ENCODE data around the gene SLC24A4. TPM values are rescaled to one million over a fixed set of nuclear protein-coding genes. Genes with fewer than 3 reads are reported as not detected.

Gene SLC24A4
- polyA plus RNA-seq, 1 donor (not counting 4 experiments of a cell fraction or from before 2014, with no cell fraction given) = 0.10 TPM

DNA sequence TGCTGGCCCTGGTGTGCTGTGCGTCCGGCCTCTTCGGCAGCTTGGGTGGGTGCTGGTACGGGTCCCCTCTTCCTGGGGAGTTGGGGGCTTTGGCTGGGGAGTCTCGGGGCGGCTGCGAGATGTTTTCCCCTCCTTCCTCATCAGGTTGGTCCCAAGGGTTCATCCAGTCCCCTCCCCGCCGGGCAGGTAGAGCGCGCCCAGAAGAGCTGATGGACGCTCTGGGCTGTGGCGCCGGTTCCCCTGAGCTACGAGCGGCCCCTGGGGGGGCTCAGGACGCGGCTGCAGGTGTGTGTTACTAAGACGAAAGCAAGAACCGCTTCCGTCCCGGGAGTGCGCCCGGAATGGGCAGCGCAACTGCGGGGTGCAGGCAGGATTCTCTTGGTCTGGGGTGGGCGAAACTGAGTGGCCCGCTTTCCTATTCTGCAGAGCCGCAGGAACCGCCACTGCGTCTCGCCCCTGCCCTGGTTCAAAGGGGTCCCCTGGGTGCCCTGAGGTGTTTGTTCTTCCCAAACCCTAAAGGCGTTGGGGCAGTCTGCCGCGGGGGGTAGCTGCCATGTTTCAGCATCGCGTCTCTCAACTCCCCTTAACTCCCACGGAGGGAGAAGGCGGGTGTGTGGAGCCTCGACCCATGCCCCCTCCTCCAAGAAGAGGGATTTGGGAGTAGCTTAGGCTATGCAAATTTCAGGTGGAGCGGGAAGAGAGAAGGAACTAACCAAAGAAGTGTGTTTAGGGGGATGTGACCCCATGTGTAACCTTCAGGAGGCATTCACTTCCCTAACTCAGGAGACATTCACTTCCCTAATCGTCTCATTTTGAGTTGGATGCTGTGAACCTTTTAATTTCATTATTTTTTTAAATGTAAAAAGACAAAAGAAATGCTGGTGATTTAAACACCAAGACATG lies 1.2 kb downstream of the SLC24A4 start:
- H3K9me1 ChIP-seq (ENCODE audit: control insufficient read depth, extremely low read depth, insufficient read depth, low read length) = no peaks in the 10 kb centered on the region

DNA sequence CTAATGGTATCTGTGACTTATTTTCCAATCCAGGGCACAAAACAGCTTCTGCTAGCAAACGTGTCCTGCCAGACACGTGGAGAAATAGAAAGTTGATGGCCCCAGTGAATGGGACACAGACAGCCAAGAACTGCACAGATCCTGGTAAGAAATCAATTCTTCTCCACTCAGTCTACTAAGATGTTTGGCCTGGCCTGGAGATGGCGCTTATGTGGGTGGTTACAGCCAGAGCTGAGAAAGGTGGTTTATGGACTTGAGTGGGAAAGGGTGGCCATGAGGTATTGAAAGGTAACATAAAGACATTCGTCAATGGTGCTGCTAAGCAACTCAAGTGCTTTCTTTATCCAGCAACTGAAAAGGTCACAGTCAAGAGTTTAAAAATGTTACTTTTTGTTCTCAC lies 2.9 kb downstream of the SLC24A4 start:
- no peaks in the 10 kb centered on the region for H4K20me1 ChIP-seq (ENCODE audit: control insufficient read depth, extremely low read depth, insufficient read depth, low read length)
- dilution Hi-C loops (cut with MboI; ENCODE audit: extremely low pct_ligation_motif_present, low sequenced_read_pairs) = no loop called here
- no peak for TF ChIP-seq EZH2 (IDR thresholded peaks at IDR 0.05; ENCODE audit: low read length)
- TF ChIP-seq, protein P1, sequence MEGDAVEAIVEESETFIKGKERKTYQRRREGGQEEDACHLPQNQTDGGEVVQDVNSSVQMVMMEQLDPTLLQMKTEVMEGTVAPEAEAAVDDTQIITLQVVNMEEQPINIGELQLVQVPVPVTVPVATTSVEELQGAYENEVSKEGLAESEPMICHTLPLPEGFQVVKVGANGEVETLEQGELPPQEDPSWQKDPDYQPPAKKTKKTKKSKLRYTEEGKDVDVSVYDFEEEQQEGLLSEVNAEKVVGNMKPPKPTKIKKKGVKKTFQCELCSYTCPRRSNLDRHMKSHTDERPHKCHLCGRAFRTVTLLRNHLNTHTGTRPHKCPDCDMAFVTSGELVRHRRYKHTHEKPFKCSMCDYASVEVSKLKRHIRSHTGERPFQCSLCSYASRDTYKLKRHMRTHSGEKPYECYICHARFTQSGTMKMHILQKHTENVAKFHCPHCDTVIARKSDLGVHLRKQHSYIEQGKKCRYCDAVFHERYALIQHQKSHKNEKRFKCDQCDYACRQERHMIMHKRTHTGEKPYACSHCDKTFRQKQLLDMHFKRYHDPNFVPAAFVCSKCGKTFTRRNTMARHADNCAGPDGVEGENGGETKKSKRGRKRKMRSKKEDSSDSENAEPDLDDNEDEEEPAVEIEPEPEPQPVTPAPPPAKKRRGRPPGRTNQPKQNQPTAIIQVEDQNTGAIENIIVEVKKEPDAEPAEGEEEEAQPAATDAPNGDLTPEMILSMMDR (optimal IDR thresholded peaks at IDR 0.05 in 1 of 3, IDR thresholded peaks at IDR 0.05 in 1 of 3, conservative IDR thresholded peaks at IDR 0.05 in 1 of 3; ENCODE audit: extremely low read depth in 1 of 3, insufficient read depth in 2 of 3, low read length in 3 of 3) = peak in 1 of 3 experiments; percentile 32
- H2AFZ ChIP-seq (ENCODE audit: control insufficient read depth, low read length) = no peak overlapping the region
- H3K4me2 ChIP-seq (ENCODE audit: control insufficient read depth, extremely low read depth, insufficient read depth, low read depth, low read length) = no peak overlapping the region
- H3K36me3 ChIP-seq (ENCODE audit: control insufficient read depth in 2 of 2, extremely low read depth in 1 of 2, insufficient read depth in 2 of 2, low read length in 2 of 2) = no peaks in the 10 kb centered on the region
- H3K27ac ChIP-seq (ENCODE audit: control insufficient read depth, insufficient read depth, low read length) = no peak overlapping the region
- DNase-seq (ENCODE audit: low read depth, low spot score) (no peak), FAIRE-seq (no peak)
- H3K9ac ChIP-seq (ENCODE audit: control insufficient read depth, extremely low read depth, insufficient read depth, low read length) = no peak overlapping the region
- no peaks in the 10 kb centered on the region for H3K9me3 ChIP-seq (ENCODE audit: control insufficient read depth, low read depth, low read length)
- H3K9me1 ChIP-seq (ENCODE audit: control insufficient read depth, extremely low read depth, insufficient read depth, low read length) = no peaks in the 10 kb centered on the region
- no peaks in the 10 kb centered on the region for H3K4me1 ChIP-seq (ENCODE audit: control insufficient read depth, extremely low read depth, insufficient read depth, low read length)
- H3K27me3 ChIP-seq (ENCODE audit: control insufficient read depth, extremely low read depth, insufficient read depth, low read length) = peaks cover 60% of the 10 kb centered on the region
- H3K79me2 ChIP-seq (ENCODE audit: control insufficient read depth, insufficient read depth, low read length) = no peaks in the 10 kb centered on the region
- no peak overlapping the region for H3K4me3 ChIP-seq (ENCODE audit: control insufficient read depth in 2 of 3, extremely low read depth in 1 of 3, insufficient read depth in 2 of 3, low read depth in 1 of 3, low read length in 3 of 3)

More for the DNA sequence above, 1.2 kb downstream of the SLC24A4 start:
- FAIRE-seq (no peak), DNase-seq (ENCODE audit: low read depth, low spot score) (no peak)
- H4K20me1 ChIP-seq (ENCODE audit: control insufficient read depth, extremely low read depth, insufficient read depth, low read length) = no peaks in the 10 kb centered on the region
- peaks cover 66% of the 10 kb centered on the region for H3K27me3 ChIP-seq (ENCODE audit: control insufficient read depth, extremely low read depth, insufficient read depth, low read length)
- peak; percentile 18 for TF ChIP-seq EZH2 (IDR thresholded peaks at IDR 0.05; ENCODE audit: low read length)
- TF ChIP-seq, protein P1 (optimal IDR thresholded peaks at IDR 0.05 in 1 of 3, IDR thresholded peaks at IDR 0.05 in 1 of 3, conservative IDR thresholded peaks at IDR 0.05 in 1 of 3; ENCODE audit: extremely low read depth in 1 of 3, insufficient read depth in 2 of 3, low read length in 3 of 3) = no peak
- no peaks in the 10 kb centered on the region for H3K36me3 ChIP-seq (ENCODE audit: control insufficient read depth in 2 of 2, extremely low read depth in 1 of 2, insufficient read depth in 2 of 2, low read length in 2 of 2)
- H3K9ac ChIP-seq (ENCODE audit: control insufficient read depth, extremely low read depth, insufficient read depth, low read length) = no peak overlapping the region
- no peaks in the 10 kb centered on the region for H3K4me1 ChIP-seq (ENCODE audit: control insufficient read depth, extremely low read depth, insufficient read depth, low read length)
- H3K27ac ChIP-seq (ENCODE audit: control insufficient read depth, insufficient read depth, low read length) = no peak overlapping the region
- dilution Hi-C loops (cut with MboI; ENCODE audit: extremely low pct_ligation_motif_present, low sequenced_read_pairs) = no loop called here
- H2AFZ ChIP-seq (ENCODE audit: control insufficient read depth, low read length) = no peak overlapping the region
- no peak overlapping the region for H3K4me3 ChIP-seq (ENCODE audit: control insufficient read depth in 2 of 3, extremely low read depth in 1 of 3, insufficient read depth in 2 of 3, low read depth in 1 of 3, low read length in 3 of 3)
- no peak overlapping the region for H3K4me2 ChIP-seq (ENCODE audit: control insufficient read depth, extremely low read depth, insufficient read depth, low read depth, low read length)
- H3K9me3 ChIP-seq (ENCODE audit: control insufficient read depth, low read depth, low read length) = no peaks in the 10 kb centered on the region
- H3K79me2 ChIP-seq (ENCODE audit: control insufficient read depth, insufficient read depth, low read length) = no peaks in the 10 kb centered on the region
